Mammary epithelial cell (primary cell): ENCODE data around the gene RAP2B.

Experiments
- CTCF ChIP-seq, 2 donors: IDR thresholded peaks in 1 of 2; conservative IDR thresholded peaks in 1 of 2; 2 replicates each; pipeline ENCODE4 v1.5.1; 2011 to 2012; ENCODE audit warnings: inconsistent platforms in 2 of 2, low read length in 2 of 2, mild to moderate bottlenecking in 2 of 2, control low read depth in 1 of 2, low read depth in 1 of 2; ENCODE audit not compliant: insufficient read depth in 1 of 2; ENCODE audit errors: extremely low read depth in 1 of 2
- EZH2 ChIP-seq: IDR thresholded peaks from 2 replicates; pipeline ENCODE4 v1.6.1; 2012; ENCODE audit warnings: low read length, inconsistent platforms, borderline replicate concordance

DNA sequence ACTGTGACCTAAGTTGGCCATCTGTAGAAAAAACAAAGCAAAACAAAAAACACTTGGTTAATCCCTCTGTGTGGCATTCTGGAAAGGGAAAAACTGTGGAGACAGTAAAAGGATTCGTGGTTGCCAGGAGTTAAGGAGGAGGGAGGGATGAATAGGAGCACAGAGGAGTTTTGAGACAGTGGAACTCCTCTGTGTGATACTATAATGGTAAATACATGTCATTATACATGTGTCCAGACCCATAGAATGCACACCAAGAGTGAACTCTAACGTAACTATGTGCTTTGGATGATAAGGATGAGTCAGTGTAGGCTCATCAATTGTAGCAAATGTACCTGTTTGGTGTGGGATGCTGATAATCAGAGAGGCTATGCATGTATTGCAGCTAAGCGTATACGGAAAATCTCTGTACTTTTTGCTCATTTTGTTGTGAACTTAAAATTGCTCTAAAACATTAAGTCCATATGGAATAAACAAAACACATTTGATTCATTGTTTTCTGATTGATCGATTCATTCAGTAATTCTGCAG is 33.4 kb downstream of the RAP2B start:
- no peak for TF ChIP-seq CTCF (conservative IDR thresholded peaks at IDR 0.05 in 1 of 2, IDR thresholded peaks at IDR 0.05 in 1 of 2; ENCODE audit: extremely low read depth in 1 of 2, insufficient read depth in 1 of 2, low read depth in 1 of 2, low read length in 2 of 2)
- TF ChIP-seq EZH2, result no peak
